Endothelial cell of umbilical vein (primary cell): ENCODE results near the gene SAMD4A. TPM values are rescaled to one million over a fixed set of nuclear protein-coding genes. Genes with fewer than 3 reads are reported as not detected.

Experiments used
- BruUV-seq: library from RNA; stranded (reverse); fragments of 400-500 nt; replicated peaks from 2 replicates; lab custom pipeline; 2021; lab: Mats Ljungman, UMichigan
- CTCF ChIA-PET: fragments of 300-600, 350-600 bp; sonication (Branson Sonifier 250); formaldehyde crosslinking; loops from one replicate; lab custom pipeline; 2021; ENCODE audit warnings: antibody characterized with exemption, inconsistent platforms; lab: Charles Lee
- POLR2A ChIA-PET: fragments of 300-600, 350-600 bp; sonication (Branson Sonifier 250); formaldehyde crosslinking; loops from one replicate; lab custom pipeline; 2021; ENCODE audit warnings: antibody characterized with exemption, inconsistent platforms; lab: Charles Lee
- DNase-seq: peaks from one replicate; pipeline ENCODE4 v3.0.0-alpha.2; 2011; ENCODE audit warnings: low read depth, low spot score
- FAIRE-seq: peaks from 2 replicates; lab custom pipeline; 2011; peaks lifted over from hg19 to GRCh38; lab: Jason Lieb, UNC
- H2AFZ ChIP-seq: 2 replicates; pipeline ENCODE4 v1.6.0; 2012; ENCODE audit warnings: low read depth, low read length, control low read depth, inconsistent platforms
- H3K27ac ChIP-seq: 2 replicates; pipeline ENCODE4 v1.5.1; 2011; ENCODE audit warnings: low read depth, mild to moderate bottlenecking, control low read depth, low read length, moderate library complexity; ENCODE audit not compliant: insufficient read depth
- H3K27me3 ChIP-seq, 2 experiments: 2 replicates each; pipeline versions ENCODE4 v1.6.0 to v1.6.1; 2011; ENCODE audit warnings: low read length in 2 of 2, mixed read lengths in 1 of 2; ENCODE audit not compliant: control insufficient read depth in 2 of 2, insufficient read depth in 2 of 2
- H3K36me3 ChIP-seq, 2 experiments: 2 replicates in 1 of 2; 3 replicates in 1 of 2; pipeline ENCODE4 v1.5.1; 2011; ENCODE audit warnings: low read length in 2 of 2, mild to moderate bottlenecking in 1 of 2, moderate library complexity in 1 of 2; ENCODE audit not compliant: control insufficient read depth in 2 of 2, insufficient read depth in 2 of 2; ENCODE audit errors: extremely low read depth in 1 of 2
- H3K4me1 ChIP-seq: 3 replicates; pipeline ENCODE4 v1.5.1; 2011; ENCODE audit warnings: mild to moderate bottlenecking, low read length; ENCODE audit not compliant: control insufficient read depth, insufficient read depth; ENCODE audit errors: extremely low read depth
- H3K4me2 ChIP-seq: 2 replicates; pipeline ENCODE4 v1.6.1; 2011; ENCODE audit warnings: low read length, control low read depth, mixed read lengths; ENCODE audit not compliant: insufficient read depth
- H3K4me3 ChIP-seq, 3 experiments: fragments of 200-600 bp in 1 of 3; sonication (generic), shearing (Covaris generic) in 1 of 3; replicated peaks in 1 of 3; 2 replicates each; pipeline ENCODE4 v1.5.1; 2011 to 2016; ENCODE audit warnings: control low read depth in 3 of 3, low read length in 3 of 3, mild to moderate bottlenecking in 2 of 3, inconsistent platforms in 1 of 3, low read depth in 1 of 3, moderate library complexity in 1 of 3; ENCODE audit not compliant: insufficient read depth in 1 of 3
- H3K79me2 ChIP-seq: 2 replicates; pipeline ENCODE4 v1.6.0; 2012; ENCODE audit warnings: low read length, inconsistent platforms; ENCODE audit not compliant: control insufficient read depth, insufficient read depth
- H3K9ac ChIP-seq: replicated peaks from 2 replicates; pipeline ENCODE3; 2011; ENCODE audit warnings: low read length, control low read depth; ENCODE audit not compliant: insufficient read depth; ENCODE audit errors: extremely low read depth
- H3K9me1 ChIP-seq: replicated peaks from 3 replicates; pipeline ENCODE4 v1.6.0; 2011; ENCODE audit warnings: mild to moderate bottlenecking, low read length; ENCODE audit not compliant: control insufficient read depth, insufficient read depth; ENCODE audit errors: extremely low read depth
- H3K9me3 ChIP-seq: replicated peaks from 2 replicates; pipeline ENCODE4 v1.5.1; 2012; ENCODE audit warnings: low read length, inconsistent platforms; ENCODE audit not compliant: control insufficient read depth, insufficient read depth
- H4K20me1 ChIP-seq: replicated peaks from 2 replicates; pipeline ENCODE3; 2011; ENCODE audit warnings: mild to moderate bottlenecking, low read length; ENCODE audit not compliant: control insufficient read depth, insufficient read depth; ENCODE audit errors: extremely low read depth
- EZH2 ChIP-seq: IDR thresholded peaks from 2 replicates; pipeline ENCODE4 v1.6.1; 2012; ENCODE audit warnings: borderline replicate concordance, low read depth, mild to moderate bottlenecking, moderate library complexity, low read length, inconsistent platforms; ENCODE audit not compliant: severe bottlenecking
- FOS ChIP-seq: IDR thresholded peaks from 2 replicates; pipeline ENCODE4 v1.6.1; 2011; ENCODE audit warnings: mild to moderate bottlenecking, low read length, moderate library complexity, borderline replicate concordance; ENCODE audit not compliant: insufficient read depth
- GATA2 ChIP-seq: IDR thresholded peaks from 2 replicates; pipeline ENCODE4 v1.7.0; 2011; ENCODE audit warnings: low read depth, mild to moderate bottlenecking, moderate library complexity, mixed read lengths, low read length; ENCODE audit not compliant: insufficient read length, insufficient read depth
- JUN ChIP-seq: IDR thresholded peaks from 2 replicates; pipeline ENCODE4 v1.6.1; 2011; ENCODE audit warnings: borderline replicate concordance, low read depth; ENCODE audit not compliant: insufficient read length, insufficient read depth
- MAX ChIP-seq: IDR thresholded peaks from 2 replicates; pipeline ENCODE4 v1.6.1; 2011; ENCODE audit not compliant: insufficient read depth, insufficient read length
- MYC ChIP-seq: IDR thresholded peaks from one replicate; pipeline ENCODE4 v1.6.1; 2011; ENCODE audit warnings: mild to moderate bottlenecking, low read depth, low read length
- POLR2A ChIP-seq: IDR thresholded peaks from 2 replicates; pipeline ENCODE4 v1.6.1; 2012; ENCODE audit warnings: low read depth, mild to moderate bottlenecking, control low read depth, low read length
- POLR2AphosphoS5 ChIP-seq: IDR thresholded peaks from 2 replicates; pipeline ENCODE4 v1.6.1; 2012; ENCODE audit warnings: low read depth, mild to moderate bottlenecking, control low read depth, low read length, moderate library complexity; ENCODE audit not compliant: insufficient read depth
- dilution Hi-C: fragments of 300-500 bp; cut with MboI; formaldehyde crosslinking; loops from one replicate; pipeline ENCODE4 v1.15.0; 2019; ENCODE audit warnings: low sequenced_read_pairs; ENCODE audit not compliant: extremely low pct_ligation_motif_present
- intact Hi-C: fragments of 100-400 bp; cut with micrococcal nuclease; formaldehyde crosslinking; loops from one replicate; pipeline ENCODE4 v1.10.0; 2022
- polyA plus RNA-seq, 4 experiments: library from polyadenylated mRNA; depleted of rRNA in 3 of 4; stranded (reverse) in 3 of 4; unstranded in 1 of 4; fragments of >200 nt; gene quantifications; 2 replicates each; pipeline versions ENCODE4 v1.2.1 to v1.2.3, GENCODE V29; 2011 to 2012; ENCODE audit warnings: missing spikeins in 1 of 4
- total RNA-seq: library from RNA; stranded (reverse); gene quantifications from 2 replicates; pipeline ENCODE4 v1.2.3, GENCODE V29; 2021
- TF ChIP-seq, protein P1 (sequence below), 2 donors: IDR thresholded peaks; 1 replicate in 1 of 2; 2 replicates in 1 of 2; pipeline ENCODE4 v1.5.1; 2011; ENCODE audit warnings: low read length in 2 of 2, mild to moderate bottlenecking in 2 of 2, moderate library complexity in 2 of 2, control low read depth in 1 of 2, inconsistent platforms in 1 of 2, low read depth in 1 of 2; ENCODE audit not compliant: insufficient read depth in 1 of 2; ENCODE audit errors: extremely low read depth in 1 of 2

Gene SAMD4A
- total and polyA plus RNA-seq, 2 donors (not counting 3 experiments of a cell fraction or from before 2014, with no cell fraction given), result 37.7 to 95.3 TPM

DNA sequence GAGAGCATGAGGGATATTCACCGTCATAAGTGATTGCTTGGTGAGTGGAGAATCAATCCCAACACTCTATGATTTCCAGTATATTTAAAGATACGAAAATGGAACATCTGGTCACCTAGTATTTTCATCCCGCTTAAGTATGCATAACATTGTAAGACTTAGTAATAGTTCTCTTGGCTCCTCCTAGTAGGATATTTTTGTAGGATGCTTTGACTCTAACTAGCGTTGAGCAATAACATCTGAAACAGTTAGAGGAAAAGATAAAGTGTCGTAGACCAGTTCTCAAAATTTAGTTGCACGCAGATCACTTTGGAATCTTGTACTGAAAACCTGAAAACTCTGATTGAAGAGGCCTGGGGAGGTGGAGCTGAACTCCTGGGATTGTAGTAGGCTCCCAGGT is 7.6 kb downstream of the SAMD4A start:
- DNase-seq, result no peak
- no peak overlapping the region for H3K4me3 ChIP-seq
- FAIRE-seq, result no peak
- ChIA-PET POLR2A (interaction anchor here (0.6 to 1.2 kb wide), 4 partner anchors 50 to 103 kb away, joined by 3 read pairs; no protein-coding TSS in a partner anchor), CTCF (interaction anchor here (1.2 to 1.9 kb wide), 5 partner anchors 10 to 199 kb away, joined by 4 to 13 read pairs (median 5); no protein-coding TSS in a partner anchor)
- intact Hi-C loops (no loop called here), dilution Hi-C loops (no loop called here)
- H3K79me2 ChIP-seq, result peaks cover 97% of the 10 kb centered on the region
- no peak overlapping the region for H3K4me2 ChIP-seq
- no TSS peak for BruUV-seq
- TF ChIP-seq GATA2 (no peak), MYC (no peak), MAX (no peak), POLR2A (no peak), EZH2 (no peak), POLR2AphosphoS5 (no peak), JUN (no peak), FOS (no peak)
- TF ChIP-seq, protein P1, sequence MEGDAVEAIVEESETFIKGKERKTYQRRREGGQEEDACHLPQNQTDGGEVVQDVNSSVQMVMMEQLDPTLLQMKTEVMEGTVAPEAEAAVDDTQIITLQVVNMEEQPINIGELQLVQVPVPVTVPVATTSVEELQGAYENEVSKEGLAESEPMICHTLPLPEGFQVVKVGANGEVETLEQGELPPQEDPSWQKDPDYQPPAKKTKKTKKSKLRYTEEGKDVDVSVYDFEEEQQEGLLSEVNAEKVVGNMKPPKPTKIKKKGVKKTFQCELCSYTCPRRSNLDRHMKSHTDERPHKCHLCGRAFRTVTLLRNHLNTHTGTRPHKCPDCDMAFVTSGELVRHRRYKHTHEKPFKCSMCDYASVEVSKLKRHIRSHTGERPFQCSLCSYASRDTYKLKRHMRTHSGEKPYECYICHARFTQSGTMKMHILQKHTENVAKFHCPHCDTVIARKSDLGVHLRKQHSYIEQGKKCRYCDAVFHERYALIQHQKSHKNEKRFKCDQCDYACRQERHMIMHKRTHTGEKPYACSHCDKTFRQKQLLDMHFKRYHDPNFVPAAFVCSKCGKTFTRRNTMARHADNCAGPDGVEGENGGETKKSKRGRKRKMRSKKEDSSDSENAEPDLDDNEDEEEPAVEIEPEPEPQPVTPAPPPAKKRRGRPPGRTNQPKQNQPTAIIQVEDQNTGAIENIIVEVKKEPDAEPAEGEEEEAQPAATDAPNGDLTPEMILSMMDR (IDR thresholded peaks at IDR 0.05; ENCODE audit: extremely low read depth in 1 of 2, insufficient read depth in 1 of 2, low read depth in 1 of 2, low read length in 2 of 2), result no peak
- H4K20me1 ChIP-seq, result no peaks in the 10 kb centered on the region
- H3K27me3 ChIP-seq, result no peaks in the 10 kb centered on the region
- no peaks in the 10 kb centered on the region for H3K9me1 ChIP-seq
- H3K36me3 ChIP-seq, result peaks cover 4 to 6% of the 10 kb centered on the region in 2 experiments
- no peak overlapping the region for H3K9ac ChIP-seq
- no peak overlapping the region for H3K27ac ChIP-seq
- H2AFZ ChIP-seq, result no peak overlapping the region
- no peaks in the 10 kb centered on the region for H3K9me3 ChIP-seq
- peaks cover 37% of the 10 kb centered on the region for H3K4me1 ChIP-seq
